ENCODE measurements around the gene UNC13B. TPM values are rescaled to one million over a fixed set of nuclear protein-coding genes. Genes with fewer than 3 reads are reported as not detected.

Gene UNC13B
- total RNA-seq, 4 donors from 2014 or later: 44.5 to 72.9 (median 48.6) TPM

DNA sequence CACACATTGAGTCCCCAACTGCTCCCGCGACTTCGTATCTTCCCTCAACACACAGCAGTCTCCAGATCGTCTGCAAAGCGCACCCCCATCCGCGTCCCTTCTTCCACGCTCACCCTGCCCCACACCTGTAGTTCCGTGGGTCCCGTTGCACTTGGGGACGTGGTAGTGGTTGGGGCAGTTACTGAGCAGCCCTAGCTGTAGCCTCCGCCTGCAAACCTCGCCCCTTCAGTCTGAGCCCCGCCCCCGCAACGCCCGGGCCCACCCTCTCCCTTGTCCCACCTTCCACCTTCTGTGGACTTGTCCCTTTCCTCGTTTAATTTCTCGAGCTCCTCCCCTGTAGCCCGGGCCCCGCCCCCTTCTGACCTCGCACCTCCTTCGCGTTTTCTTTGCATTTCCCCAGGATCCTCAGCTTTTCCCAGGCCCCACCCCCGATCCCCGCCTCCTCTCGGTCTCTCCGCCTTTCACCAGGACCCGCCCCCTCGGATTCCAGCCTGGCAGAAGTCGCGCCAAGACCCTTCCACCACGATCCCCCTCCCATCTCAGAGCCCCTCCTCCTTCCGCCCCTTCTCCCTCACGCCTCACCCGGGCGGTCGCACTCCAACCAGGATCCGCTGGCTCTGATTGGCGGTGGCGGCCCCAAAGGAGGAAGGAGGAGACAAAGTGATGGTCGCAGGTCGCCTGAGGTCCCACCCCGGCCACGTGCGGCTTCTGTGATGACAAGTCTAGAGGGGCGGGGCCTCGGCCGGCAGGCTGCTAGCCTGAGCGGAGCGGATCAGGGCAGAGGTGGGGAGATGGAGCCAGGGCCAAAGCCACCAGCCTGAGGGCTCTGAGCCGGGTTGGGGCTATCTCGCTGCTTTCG is 45.9 kb upstream of the UNC13B start, which contains the start of gene ATOSB:
Gene ATOSB (minus strand): TSS at position 183 of the 859 bp plus-strand sequence. CDS start 7,588 bp downstream, outside the sequence.
- peaks cover 0 to 45% (median 17%) of the 10 kb centered on the region in 4 donors for H3K4me1 ChIP-seq
- TF ChIP-seq, protein P1, sequence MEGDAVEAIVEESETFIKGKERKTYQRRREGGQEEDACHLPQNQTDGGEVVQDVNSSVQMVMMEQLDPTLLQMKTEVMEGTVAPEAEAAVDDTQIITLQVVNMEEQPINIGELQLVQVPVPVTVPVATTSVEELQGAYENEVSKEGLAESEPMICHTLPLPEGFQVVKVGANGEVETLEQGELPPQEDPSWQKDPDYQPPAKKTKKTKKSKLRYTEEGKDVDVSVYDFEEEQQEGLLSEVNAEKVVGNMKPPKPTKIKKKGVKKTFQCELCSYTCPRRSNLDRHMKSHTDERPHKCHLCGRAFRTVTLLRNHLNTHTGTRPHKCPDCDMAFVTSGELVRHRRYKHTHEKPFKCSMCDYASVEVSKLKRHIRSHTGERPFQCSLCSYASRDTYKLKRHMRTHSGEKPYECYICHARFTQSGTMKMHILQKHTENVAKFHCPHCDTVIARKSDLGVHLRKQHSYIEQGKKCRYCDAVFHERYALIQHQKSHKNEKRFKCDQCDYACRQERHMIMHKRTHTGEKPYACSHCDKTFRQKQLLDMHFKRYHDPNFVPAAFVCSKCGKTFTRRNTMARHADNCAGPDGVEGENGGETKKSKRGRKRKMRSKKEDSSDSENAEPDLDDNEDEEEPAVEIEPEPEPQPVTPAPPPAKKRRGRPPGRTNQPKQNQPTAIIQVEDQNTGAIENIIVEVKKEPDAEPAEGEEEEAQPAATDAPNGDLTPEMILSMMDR (IDR thresholded peaks at IDR 0.05): no peak
- peak; percentile 66 to 88 for TF ChIP-seq POLR2A (IDR thresholded peaks at IDR 0.05)
- peak; percentile 99 for DNase-seq
- H3K9me3 ChIP-seq: no peaks in the 10 kb centered on the region
- H3K27me3 ChIP-seq: no peaks in the 10 kb centered on the region
- peak within 1 kb of the TSS; percentile 78 to 94 (median 82) for H3K27ac ChIP-seq
- H3K36me3 ChIP-seq: no peaks in the 10 kb centered on the region
- H3K4me3 ChIP-seq: peak within 1 kb of the TSS; percentile 46 to 69 (median 60)

- H3K4me1 ChIP-seq: peaks cover 0 to 43% (median 17%) of the 10 kb centered on the region in 4 donors
- no peaks in the 10 kb centered on the region for H3K36me3 ChIP-seq
- peak overlapping the region; percentile 46 to 69 (median 60) for H3K4me3 ChIP-seq
- peak overlapping the region; percentile 78 to 94 (median 82) for H3K27ac ChIP-seq
- no peak for DNase-seq
- TF ChIP-seq POLR2A (IDR thresholded peaks at IDR 0.05): peak in 1 of 2 donors; percentile 16
- TF ChIP-seq, protein P1 (IDR thresholded peaks at IDR 0.05): no peak
- no peaks in the 10 kb centered on the region for H3K9me3 ChIP-seq
- no peaks in the 10 kb centered on the region for H3K27me3 ChIP-seq
Measured at GRCh38 chr9:35116539-35116897, 45.3 kb upstream of the UNC13B start.

- TF ChIP-seq POLR2A (IDR thresholded peaks at IDR 0.05): no peak
- TF ChIP-seq, protein P1 (IDR thresholded peaks at IDR 0.05): peak; percentile 80 to 97 (median 96)
- Histone ChIP-seq H3K4me3 (peak overlapping the region in 3 of 4 donors; percentile 54 to 69 (median 65)), H3K4me1 (peaks cover 0 to 39% (median 17%) of the 10 kb centered on the region in 4 donors), H3K9me3 (no peaks in the 10 kb centered on the region), H3K36me3 (no peaks in the 10 kb centered on the region), H3K27me3 (no peaks in the 10 kb centered on the region), H3K27ac (peak overlapping the region; percentile 78 to 94 (median 82))
- DNase-seq: peak; percentile 82 to 96 (median 90)
Measured at GRCh38 chr9:35116898-35117551, 44.8 kb upstream of the UNC13B start.

DNA sequence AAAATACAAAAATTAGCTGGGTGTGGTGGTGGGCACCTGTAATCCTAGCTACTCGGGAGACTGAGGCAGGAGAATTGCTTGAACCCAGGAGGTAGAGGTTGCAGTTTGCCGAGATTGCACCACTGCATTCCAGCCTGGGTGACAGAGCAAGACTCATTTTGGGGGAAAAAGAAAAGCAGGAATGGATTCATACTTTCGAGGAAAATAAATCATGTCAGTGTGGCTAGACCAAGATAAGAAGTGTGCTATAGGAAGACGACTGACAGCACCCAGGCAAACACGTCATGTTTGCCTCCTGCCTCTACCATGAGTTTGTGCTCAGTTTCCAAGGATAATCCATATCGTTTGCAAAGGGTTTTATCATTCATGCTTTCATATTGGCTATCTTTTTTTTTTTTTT is 26.9 kb upstream of the UNC13B start:
- DNase-seq: no peak
- no peak for TF ChIP-seq POLR2A (IDR thresholded peaks at IDR 0.05)
- TF ChIP-seq, protein P1 (IDR thresholded peaks at IDR 0.05): no peak

GRCh38 chr9:35135988-35136387 is 25.8 kb upstream of the UNC13B start:
- no peak for DNase-seq
- H3K4me1 ChIP-seq: no peaks in the 10 kb centered on the region
- H3K36me3 ChIP-seq: no peaks in the 10 kb centered on the region
- TF ChIP-seq, protein P1 (IDR thresholded peaks at IDR 0.05): no peak
- TF ChIP-seq POLR2A (IDR thresholded peaks at IDR 0.05): no peak
- no peak overlapping the region for H3K27ac ChIP-seq
- no peaks in the 10 kb centered on the region for H3K27me3 ChIP-seq
- no peaks in the 10 kb centered on the region for H3K9me3 ChIP-seq
- H3K4me3 ChIP-seq: no peak overlapping the region

More for the DNA sequence above, 26.9 kb upstream of the UNC13B start:
- Histone ChIP-seq H3K4me3 (no peak overlapping the region), H3K9me3 (no peaks in the 10 kb centered on the region), H3K36me3 (no peaks in the 10 kb centered on the region), H3K27me3 (no peaks in the 10 kb centered on the region), H3K4me1 (no peaks in the 10 kb centered on the region), H3K27ac (no peak overlapping the region)
